Astrocyte of the spinal cord (primary cell): ENCODE measurements around the gene GATAD1.

Source experiments
- DNase-seq: peaks from one replicate; pipeline ENCODE4 v3.0.0; 2011; ENCODE audit warnings: low read depth, low spot score
- H3K4me3 ChIP-seq: 2 replicates; pipeline ENCODE4 v1.5.1; 2011; ENCODE audit warnings: low read depth, mild to moderate bottlenecking, low read length, moderate library complexity
- CTCF ChIP-seq: IDR thresholded peaks from 2 replicates; pipeline ENCODE4 v1.5.1; 2012; ENCODE audit warnings: low read depth, mild to moderate bottlenecking, low read length, inconsistent platforms
- in situ Hi-C: cut with HindIII; loops from 2 replicates; pipeline ENCODE4 v1.10.0; 2017; ENCODE audit warnings: low sequenced_read_pairs

GATAD1 gene

GRCh38 chr7:92504563-92504962 is 57.3 kb downstream of the GATAD1 start:
- in situ Hi-C loops, result no loop called here
- no peak for TF ChIP-seq CTCF
- H3K4me3 ChIP-seq, result no peak overlapping the region
- no peak for DNase-seq

- in situ Hi-C loops, result no loop called here
- no peak for DNase-seq
- no peak for TF ChIP-seq CTCF
- H3K4me3 ChIP-seq, result no peak overlapping the region
Measured at GRCh38 chr7:92506363-92506762, 59.1 kb downstream of the GATAD1 start.

- DNase-seq, result no peak
- H3K4me3 ChIP-seq, result no peak overlapping the region
- in situ Hi-C loops, result no loop called here
- no peak for TF ChIP-seq CTCF
Measured at GRCh38 chr7:92508946-92509345, 61.7 kb downstream of the GATAD1 start.
